HG03520 (cell line): ENCODE measurements around the gene TTLL8.

ENCODE experiments used
- ATAC-seq: cut with Tn5 transposase; IDR thresholded peaks from one replicate; pipeline ENCODE4 v1.9.1; 2021; ENCODE audit warnings: mild to moderate bottlenecking, moderate library complexity; ENCODE audit not compliant: unreplicated experiment

The TTLL8 gene

DNA sequence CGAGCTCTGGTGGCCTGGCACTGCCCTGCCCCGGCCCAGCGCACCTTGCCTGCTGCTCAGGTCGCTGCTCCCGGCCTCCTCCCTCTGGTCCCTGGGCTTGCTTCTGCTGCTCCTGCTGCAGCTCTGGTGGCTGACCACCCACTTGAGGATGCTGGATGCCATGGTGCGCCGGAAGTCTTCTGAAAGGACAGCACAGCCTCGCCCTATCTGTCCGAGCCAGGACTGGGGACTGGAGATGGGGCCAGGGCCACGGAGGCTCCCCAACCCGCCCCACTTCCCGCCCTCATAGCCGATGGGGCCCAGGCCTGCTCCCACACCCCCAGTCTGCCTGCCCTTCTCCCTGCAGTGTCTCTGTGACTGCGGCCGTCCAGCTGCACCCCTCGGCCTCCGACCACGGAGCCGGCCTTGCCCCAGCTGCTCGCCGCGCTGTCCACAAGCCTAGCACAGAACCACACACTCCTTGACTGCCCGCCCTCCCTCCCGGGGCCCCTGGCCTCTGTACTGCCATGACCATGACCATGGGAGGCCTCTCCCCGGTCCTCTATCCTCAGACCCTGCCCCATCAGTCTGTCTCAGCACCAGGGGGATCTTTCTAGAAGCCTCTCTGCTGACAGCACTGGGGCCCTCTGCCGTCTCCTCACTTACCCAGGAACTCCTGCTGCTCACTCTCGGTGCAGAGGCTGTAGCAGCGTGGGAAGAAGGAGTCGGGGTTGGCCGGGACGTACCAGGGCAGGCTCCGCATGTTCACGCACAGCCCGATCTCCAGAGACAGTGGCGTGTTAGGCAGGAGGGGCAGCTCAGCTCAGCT, 12.7 kb downstream of the TTLL8 start:
- ATAC-seq, result no peak

DNA sequence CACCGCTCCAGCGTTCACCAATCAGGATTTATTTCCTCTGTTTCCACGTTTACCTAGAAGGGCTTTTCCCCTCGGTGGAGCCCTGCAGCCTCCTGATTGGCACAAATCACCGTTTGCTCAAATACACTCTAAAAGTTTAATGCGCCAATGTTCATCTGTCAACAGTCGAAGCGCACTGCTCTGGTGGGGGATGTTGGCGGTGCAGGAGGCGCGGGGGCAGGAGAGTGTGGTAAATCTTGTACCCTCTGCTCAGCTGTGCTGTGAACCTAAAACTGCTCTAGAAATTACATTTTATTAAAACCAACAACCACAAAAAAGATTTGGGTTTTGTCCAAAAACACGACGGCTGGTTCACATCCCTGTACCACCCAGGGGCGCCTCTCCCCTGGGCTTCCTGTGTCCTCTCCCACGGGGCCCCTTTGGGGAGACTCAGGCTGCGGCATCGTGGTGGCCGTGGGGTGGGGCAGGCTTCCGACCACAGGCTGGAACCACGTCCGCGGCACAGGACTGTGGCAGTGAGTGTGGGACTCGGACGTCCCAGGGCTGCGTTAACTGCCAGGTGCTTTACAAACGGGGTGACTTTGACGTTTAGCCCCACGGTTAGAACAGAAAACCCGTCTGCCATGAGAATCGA, 13.5 kb downstream of the TTLL8 start:
- ATAC-seq, result no peak

DNA sequence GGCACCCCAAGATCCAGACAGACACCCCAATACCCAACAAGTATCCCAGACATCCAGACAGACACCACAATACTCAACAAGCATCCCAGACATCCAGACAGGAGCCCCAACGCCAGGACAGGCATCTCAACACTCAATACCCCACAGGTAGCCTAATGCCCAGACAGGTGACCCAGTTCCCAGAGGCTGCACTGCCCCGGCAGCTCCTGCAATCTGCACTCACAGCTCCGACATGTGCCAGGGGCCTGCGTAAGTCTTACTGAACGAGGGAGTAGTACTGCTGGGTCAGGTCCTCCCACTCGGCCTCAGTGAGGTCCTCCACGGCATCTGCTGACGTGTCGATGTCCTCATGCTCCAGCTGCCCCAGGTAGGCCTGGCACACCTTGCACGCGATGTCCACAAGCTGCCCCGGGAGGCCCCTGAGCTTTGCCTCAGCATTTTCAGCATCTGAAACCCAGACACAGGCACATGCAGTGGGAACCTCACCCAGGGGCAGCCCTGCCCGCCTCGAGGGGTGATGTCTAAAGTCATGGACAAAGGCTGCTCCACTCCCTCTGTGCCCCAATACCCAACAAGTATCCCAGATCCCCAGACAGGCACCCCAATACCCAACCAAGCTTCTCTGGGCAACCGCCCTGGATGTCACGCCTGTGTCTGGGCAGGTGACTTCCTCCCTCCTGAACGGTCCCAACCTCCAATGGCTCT, 16.6 kb downstream of the TTLL8 start:
- ATAC-seq, result no peak

GRCh38 chr22:50040717-50041116, 17.4 kb downstream of the TTLL8 start:
- no peak for ATAC-seq

DNA sequence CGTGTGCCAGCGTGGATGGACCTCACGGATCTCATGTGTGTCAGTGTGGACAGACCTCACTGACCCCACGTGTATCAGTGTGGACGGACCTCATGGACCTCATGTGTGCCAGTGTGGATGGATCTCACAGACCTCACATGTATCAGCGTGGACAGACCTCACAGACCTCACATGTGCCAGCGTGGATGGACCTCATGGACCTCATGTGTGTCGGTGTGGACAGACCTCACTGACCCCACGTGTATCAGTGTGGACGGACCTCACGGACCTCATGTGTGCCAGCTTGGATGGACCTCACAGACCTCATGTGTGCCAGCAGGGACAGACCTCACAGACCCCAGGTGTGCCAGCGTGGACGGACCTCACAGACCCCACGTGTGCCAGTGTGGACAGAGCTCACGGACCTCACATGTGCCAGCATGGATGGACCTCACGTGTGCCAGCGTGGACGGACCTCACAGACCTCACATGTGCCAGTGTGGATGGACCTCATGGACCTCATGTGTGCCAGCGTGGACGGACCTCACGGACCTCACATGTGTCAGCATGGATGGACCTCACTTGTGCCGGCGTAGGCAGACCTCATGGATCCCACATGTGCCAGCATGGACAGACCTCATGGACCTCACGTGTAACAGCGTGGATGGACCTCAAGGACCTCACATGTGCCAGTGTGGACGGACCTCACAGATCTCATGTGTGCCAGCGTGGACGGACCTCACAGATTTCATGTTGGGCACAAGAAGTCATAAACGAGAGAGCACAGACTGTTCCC, 18.2 kb downstream of the TTLL8 start:
- no peak for ATAC-seq

GRCh38 chr22:50035976-50036724, 21.9 kb downstream of the TTLL8 start:
- no peak for ATAC-seq

- ATAC-seq, result no peak
Measured at GRCh38 chr22:50035131-50035881, 22.8 kb downstream of the TTLL8 start.

DNA sequence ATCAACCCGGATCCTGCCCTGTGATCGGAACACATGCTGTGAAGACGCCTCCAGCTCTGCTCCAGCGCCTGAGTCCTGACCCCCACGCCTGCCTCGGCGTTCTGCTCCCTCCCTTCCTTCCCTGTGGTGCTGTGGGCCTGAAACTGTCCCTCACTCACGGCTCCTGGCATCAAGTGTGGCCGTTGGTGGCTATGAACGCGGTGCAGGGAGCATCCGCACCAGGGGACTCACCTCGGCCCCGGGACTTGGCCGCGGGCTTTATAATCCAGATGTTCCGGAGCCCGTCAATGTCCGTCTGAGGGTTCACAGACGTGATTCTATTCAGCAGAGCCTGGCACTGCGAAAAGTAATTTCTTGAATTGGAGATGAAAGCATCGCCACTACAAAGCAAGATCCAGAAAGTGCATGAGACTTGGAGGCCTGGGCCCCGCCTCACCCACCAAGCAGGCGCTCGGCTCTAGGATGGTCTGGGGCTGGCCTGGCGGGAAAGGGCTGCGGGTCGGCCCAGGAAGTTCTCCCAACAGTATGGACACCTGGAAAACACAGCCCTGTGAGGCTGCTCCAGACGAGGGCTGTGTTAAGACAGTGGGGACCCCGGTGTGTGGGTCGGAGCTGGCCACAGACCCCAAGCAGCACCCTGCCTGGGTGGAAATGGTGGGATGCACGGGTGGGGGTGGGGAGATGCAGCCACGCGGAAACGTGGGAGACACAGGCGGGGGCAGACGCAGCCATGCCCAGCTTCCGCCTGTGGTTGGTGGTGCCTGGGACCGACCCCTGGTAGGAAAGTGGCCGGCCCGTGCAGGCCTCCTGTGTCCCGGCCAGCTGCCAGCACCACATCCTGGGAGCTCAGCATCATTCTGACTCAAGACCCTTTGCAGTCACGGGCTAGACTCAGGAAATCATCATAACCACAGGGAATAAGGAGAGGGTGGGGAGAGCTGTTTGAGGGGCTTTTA, 23.7 kb downstream of the TTLL8 start:
- no peak for ATAC-seq

- ATAC-seq, result no peak
Measured at GRCh38 chr22:50032941-50033601, 25.0 kb downstream of the TTLL8 start.

- no peak for ATAC-seq
Measured at GRCh38 chr22:50032109-50032871, 25.8 kb downstream of the TTLL8 start.

- ATAC-seq, result no peak
Measured at GRCh38 chr22:50031189-50032091, 26.7 kb downstream of the TTLL8 start.

- ATAC-seq, result no peak
Measured at GRCh38 chr22:50030297-50031188, 27.6 kb downstream of the TTLL8 start.

DNA sequence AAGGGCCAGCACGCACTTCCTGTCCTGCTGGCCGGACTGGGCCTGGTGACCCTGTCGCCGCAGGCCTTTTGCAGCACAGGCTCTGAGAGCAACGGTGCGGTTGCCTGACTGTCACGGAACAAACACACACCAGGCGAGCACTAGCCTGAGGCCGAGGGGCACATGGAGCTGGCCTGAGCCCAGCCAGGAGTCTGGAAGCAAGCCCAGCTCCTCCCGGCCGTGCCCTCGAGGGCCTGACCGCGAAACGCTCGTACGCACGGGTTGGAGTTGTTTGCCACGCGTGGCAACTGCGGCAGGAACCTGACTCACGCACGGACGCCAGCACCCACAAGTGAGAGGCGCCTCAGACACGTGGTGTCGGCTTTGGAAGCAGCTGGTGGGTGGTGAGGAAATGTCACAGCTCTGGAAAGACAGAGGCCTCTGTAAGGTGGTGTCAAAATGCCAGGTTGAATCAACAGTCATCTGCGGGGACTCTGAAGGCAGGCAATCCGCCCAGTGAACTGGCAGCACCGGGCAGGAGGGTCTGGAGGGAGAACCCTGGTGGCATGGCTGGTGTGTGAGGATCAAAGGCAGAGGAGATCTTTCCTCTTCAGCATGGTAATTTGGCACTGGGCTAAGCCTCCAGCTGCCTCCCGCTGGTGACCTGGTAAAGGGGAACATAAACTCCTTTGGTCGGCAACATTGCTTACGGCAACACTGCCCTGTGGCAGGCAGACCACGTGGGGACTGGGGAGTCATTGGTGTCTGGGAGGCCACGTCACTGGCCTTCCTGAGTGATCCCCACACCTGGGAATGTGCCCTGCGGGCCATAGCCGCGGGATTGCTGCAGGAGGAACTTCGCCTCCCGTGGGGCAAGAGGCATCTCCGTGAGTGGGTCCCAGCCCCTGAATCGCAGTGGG, 30.2 kb downstream of the TTLL8 start:
- no peak for ATAC-seq

DNA sequence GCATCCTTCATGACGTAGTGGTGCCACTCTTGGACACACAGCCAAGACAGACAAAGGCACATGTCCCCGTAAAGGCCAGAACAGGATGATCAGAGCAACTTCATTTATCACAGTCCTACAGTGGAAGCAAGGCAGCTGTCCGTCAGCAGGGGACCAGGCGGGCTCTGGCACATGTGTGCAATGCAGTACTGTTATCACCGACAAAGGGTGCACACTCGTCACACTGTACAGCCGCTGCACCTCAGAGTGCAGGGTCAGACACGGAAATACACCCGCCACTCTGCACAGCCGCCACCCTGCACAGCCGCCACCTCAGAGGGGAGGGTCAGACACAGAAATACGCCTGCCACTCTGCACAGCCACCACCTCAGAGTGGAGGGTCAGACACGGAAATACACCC, 32.1 kb downstream of the TTLL8 start:
- ATAC-seq, result no peak
